Panc1 (cell line): ENCODE results near the gene DLG3. TPM values are rescaled to one million over a fixed set of nuclear protein-coding genes. Genes with fewer than 3 reads are reported as not detected.

ENCODE experiments used
- ATAC-seq: fragments of 200-7000 bp; cut with Tn5 transposase; 2 replicates; pipeline ENCODE4 v1.9.1; 2020; ENCODE audit warnings: mild to moderate bottlenecking, moderate library complexity
- BruUV-seq: library from RNA; stranded (reverse); fragments of 400-500 nt; replicated peaks from 2 replicates; lab custom pipeline; 2021; lab: Mats Ljungman, UMichigan
- CTCF ChIA-PET: fragments of 300-600 bp; sonication (Branson Sonifier 250); formaldehyde crosslinking; loops from one replicate; lab custom pipeline; 2022; ENCODE audit warnings: antibody characterized with exemption; lab: Charles Lee
- POLR2A ChIA-PET: fragments of 300-600 bp; sonication (Branson Sonifier 250); formaldehyde crosslinking; loops from one replicate; lab custom pipeline; 2022; ENCODE audit warnings: antibody characterized with exemption; lab: Charles Lee
- DNase-seq: peaks from one replicate; pipeline ENCODE4 v3.0.0-alpha.2; 2010; ENCODE audit warnings: low read depth, low spot score
- H3K27ac ChIP-seq: 2 replicates; pipeline ENCODE4 v1.5.1; 2011; ENCODE audit warnings: mild to moderate bottlenecking, low read length, inconsistent platforms
- H3K27me3 ChIP-seq: fragments of 200-500 bp; sonication (Bioruptor generic); 2 replicates; pipeline ENCODE4 v1.6.0; 2014; ENCODE audit warnings: low read length, inconsistent platforms; ENCODE audit not compliant: control insufficient read depth, insufficient read depth
- H3K36me3 ChIP-seq: fragments of 200-500 bp; sonication (Bioruptor generic); 2 replicates; pipeline ENCODE4 v1.5.1; 2014; ENCODE audit warnings: inconsistent platforms, mild to moderate bottlenecking, low read length, moderate library complexity; ENCODE audit not compliant: control insufficient read depth, insufficient read depth
- H3K4me1 ChIP-seq: 2 replicates; pipeline ENCODE4 v1.5.1; 2011; ENCODE audit warnings: inconsistent platforms, mild to moderate bottlenecking, low read length, moderate library complexity; ENCODE audit not compliant: control insufficient read depth, insufficient read depth
- H3K4me3 ChIP-seq, 2 experiments: 2 replicates each; pipeline ENCODE4 v1.5.1; 2011 to 2012; ENCODE audit warnings: low read depth in 2 of 2, low read length in 2 of 2, mild to moderate bottlenecking in 2 of 2, inconsistent platforms in 1 of 2, moderate library complexity in 1 of 2
- H3K9me3 ChIP-seq: fragments of 200-500 bp; sonication (Bioruptor generic); 2 replicates; pipeline ENCODE4 v1.5.1; 2014; ENCODE audit warnings: low read depth, mild to moderate bottlenecking, inconsistent platforms, low read length, moderate library complexity; ENCODE audit not compliant: control insufficient read depth, insufficient read depth
- POLR2AphosphoS5 ChIP-seq: IDR thresholded peaks from 2 replicates; pipeline ENCODE4 v1.6.1; 2012; ENCODE audit warnings: mild to moderate bottlenecking, low read depth, low read length, moderate library complexity
- SIN3A ChIP-seq: IDR thresholded peaks from 2 replicates; pipeline ENCODE4 v1.6.1; 2012; ENCODE audit warnings: low read depth, mild to moderate bottlenecking, low read length, moderate library complexity, borderline replicate concordance; ENCODE audit not compliant: insufficient read depth
- TCF7L2 ChIP-seq: IDR thresholded peaks from 2 replicates; pipeline ENCODE4 v1.6.1; 2011; ENCODE audit warnings: mild to moderate bottlenecking, low read depth, low read length, inconsistent platforms
- in situ Hi-C: cut with HindIII; loops from 2 replicates; pipeline ENCODE4 v1.10.0; 2016; ENCODE audit warnings: low sequenced_read_pairs, low pct_unique_long_range_greater_than_20kb
- intact Hi-C: fragments of 100-400 bp; cut with micrococcal nuclease; formaldehyde crosslinking; loops from one replicate; pipeline ENCODE4 v1.10.0; 2022; ENCODE audit not compliant: unreplicated experiment
- total RNA-seq: library from RNA; stranded (reverse); gene quantifications from one replicate; pipeline ENCODE4 v1.2.1, GENCODE V29; 2021; ENCODE audit not compliant: unreplicated experiment
- TF ChIP-seq, protein P1 (sequence below): fragments of 450-650 bp; IDR thresholded peaks from 2 replicates; pipeline ENCODE4 v1.5.1; 2017; ENCODE audit warnings: mild to moderate bottlenecking
- TF ChIP-seq, protein P2 (sequence below), 2 experiments: IDR thresholded peaks; 2 replicates each; pipeline ENCODE4 v1.6.1; 2011 to 2012; ENCODE audit warnings: low read depth in 2 of 2, control low read depth in 1 of 2, low read length in 1 of 2, mild to moderate bottlenecking in 1 of 2, moderate library complexity in 1 of 2; ENCODE audit not compliant: insufficient read depth in 1 of 2

The DLG3 gene
- total RNA-seq, 1 experiment from 2014 or later, result 3.0 TPM

DNA sequence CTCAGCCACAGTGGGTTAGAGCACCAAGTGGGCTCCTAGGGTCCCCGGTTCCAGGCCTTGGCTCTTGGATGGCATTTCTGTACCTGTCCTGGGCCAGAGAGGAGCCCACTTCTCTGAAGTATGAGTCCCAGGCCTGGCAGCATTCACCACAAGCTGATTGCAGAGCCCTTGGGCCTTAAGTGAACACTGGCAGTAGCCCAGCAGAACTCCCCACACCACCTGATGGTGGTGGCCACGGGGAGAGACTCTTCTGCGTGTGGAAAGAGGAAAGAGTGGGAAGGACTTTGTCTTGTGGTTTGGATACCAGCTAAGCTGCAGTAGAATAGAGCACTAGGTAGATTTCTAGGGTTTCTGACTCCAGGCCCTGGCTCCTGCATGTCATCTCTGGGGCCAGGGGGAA, 104.8 kb downstream of the DLG3 start:
- no peak overlapping the region for H3K27ac ChIP-seq
- ATAC-seq, result no peak
- no peaks in the 10 kb centered on the region for H3K36me3 ChIP-seq
- ChIA-PET CTCF (no interaction called here), POLR2A (no interaction called here)
- intact Hi-C loops, result no loop called here
- TF ChIP-seq SIN3A, result no peak
- TF ChIP-seq, protein P1, sequence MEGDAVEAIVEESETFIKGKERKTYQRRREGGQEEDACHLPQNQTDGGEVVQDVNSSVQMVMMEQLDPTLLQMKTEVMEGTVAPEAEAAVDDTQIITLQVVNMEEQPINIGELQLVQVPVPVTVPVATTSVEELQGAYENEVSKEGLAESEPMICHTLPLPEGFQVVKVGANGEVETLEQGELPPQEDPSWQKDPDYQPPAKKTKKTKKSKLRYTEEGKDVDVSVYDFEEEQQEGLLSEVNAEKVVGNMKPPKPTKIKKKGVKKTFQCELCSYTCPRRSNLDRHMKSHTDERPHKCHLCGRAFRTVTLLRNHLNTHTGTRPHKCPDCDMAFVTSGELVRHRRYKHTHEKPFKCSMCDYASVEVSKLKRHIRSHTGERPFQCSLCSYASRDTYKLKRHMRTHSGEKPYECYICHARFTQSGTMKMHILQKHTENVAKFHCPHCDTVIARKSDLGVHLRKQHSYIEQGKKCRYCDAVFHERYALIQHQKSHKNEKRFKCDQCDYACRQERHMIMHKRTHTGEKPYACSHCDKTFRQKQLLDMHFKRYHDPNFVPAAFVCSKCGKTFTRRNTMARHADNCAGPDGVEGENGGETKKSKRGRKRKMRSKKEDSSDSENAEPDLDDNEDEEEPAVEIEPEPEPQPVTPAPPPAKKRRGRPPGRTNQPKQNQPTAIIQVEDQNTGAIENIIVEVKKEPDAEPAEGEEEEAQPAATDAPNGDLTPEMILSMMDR, result no peak
- TF ChIP-seq, protein P2, sequence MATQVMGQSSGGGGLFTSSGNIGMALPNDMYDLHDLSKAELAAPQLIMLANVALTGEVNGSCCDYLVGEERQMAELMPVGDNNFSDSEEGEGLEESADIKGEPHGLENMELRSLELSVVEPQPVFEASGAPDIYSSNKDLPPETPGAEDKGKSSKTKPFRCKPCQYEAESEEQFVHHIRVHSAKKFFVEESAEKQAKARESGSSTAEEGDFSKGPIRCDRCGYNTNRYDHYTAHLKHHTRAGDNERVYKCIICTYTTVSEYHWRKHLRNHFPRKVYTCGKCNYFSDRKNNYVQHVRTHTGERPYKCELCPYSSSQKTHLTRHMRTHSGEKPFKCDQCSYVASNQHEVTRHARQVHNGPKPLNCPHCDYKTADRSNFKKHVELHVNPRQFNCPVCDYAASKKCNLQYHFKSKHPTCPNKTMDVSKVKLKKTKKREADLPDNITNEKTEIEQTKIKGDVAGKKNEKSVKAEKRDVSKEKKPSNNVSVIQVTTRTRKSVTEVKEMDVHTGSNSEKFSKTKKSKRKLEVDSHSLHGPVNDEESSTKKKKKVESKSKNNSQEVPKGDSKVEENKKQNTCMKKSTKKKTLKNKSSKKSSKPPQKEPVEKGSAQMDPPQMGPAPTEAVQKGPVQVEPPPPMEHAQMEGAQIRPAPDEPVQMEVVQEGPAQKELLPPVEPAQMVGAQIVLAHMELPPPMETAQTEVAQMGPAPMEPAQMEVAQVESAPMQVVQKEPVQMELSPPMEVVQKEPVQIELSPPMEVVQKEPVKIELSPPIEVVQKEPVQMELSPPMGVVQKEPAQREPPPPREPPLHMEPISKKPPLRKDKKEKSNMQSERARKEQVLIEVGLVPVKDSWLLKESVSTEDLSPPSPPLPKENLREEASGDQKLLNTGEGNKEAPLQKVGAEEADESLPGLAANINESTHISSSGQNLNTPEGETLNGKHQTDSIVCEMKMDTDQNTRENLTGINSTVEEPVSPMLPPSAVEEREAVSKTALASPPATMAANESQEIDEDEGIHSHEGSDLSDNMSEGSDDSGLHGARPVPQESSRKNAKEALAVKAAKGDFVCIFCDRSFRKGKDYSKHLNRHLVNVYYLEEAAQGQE (IDR thresholded peaks at IDR 0.05; ENCODE audit: insufficient read depth in 1 of 2, low read depth in 2 of 2, low read length in 1 of 2), result no peak
- no peaks in the 10 kb centered on the region for H3K9me3 ChIP-seq
- in situ Hi-C loops, result no loop called here
- DNase-seq, result no peak
- H3K4me1 ChIP-seq, result no peaks in the 10 kb centered on the region
- no TSS peak for BruUV-seq
- H3K27me3 ChIP-seq, result no peaks in the 10 kb centered on the region; the same call in 1 of the 2 replicates
- H3K4me3 ChIP-seq, result no peak overlapping the region

DNA sequence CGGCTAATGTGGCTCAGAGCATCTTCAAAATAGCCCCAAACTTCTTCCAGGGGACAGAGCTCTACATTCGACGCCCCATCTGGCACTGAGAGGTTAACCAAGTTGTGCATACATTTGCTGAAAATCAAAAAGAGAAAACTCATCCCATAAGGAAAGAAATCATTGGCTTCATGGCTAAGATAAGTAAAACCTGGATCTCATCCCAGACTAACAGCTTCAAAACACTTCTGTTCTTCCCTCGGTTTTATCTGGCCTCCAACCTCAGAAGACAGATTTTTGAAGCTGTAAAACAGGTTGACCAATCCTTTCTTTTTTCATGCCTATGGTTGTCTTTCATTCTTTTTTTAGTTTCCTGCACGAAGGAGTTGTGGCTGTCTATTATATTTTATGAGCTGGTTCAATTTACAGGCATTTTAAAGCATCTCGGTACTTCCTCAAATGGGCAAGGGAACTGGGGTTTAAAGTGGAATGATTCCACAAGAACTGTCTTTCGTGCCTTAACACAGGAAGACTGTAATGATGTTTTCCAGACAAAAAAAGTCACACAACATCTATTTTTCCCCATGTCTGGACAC, 107.6 kb downstream of the DLG3 start:
- no TSS peak for BruUV-seq
- Histone ChIP-seq H3K27ac (no peak overlapping the region), H3K27me3 (no peaks in the 10 kb centered on the region; the same call in 1 of the 2 replicates), H3K4me3 (no peak overlapping the region), H3K9me3 (no peaks in the 10 kb centered on the region), H3K4me1 (no peaks in the 10 kb centered on the region), H3K36me3 (no peaks in the 10 kb centered on the region)
- in situ Hi-C loops (no loop called here), intact Hi-C loops (loop anchor here (10.0 kb wide), 1 partner anchor 97 kb away; no protein-coding TSS in a partner anchor)
- ATAC-seq, result no peak
- ChIA-PET CTCF (no interaction called here), POLR2A (no interaction called here)
- TF ChIP-seq, protein P1, result no peak
- TF ChIP-seq, protein P2 (IDR thresholded peaks at IDR 0.05; ENCODE audit: insufficient read depth in 1 of 2, low read depth in 2 of 2, low read length in 1 of 2), result no peak
- TF ChIP-seq TCF7L2 (no peak), SIN3A (no peak), POLR2AphosphoS5 (no peak)
- DNase-seq, result no peak
